ENCODE results near the gene RHBDL2.
"Not testable (repeated sequence)": the region's sequence is repeated elsewhere in the genome, so short reads cannot be mapped to it uniquely, and the experiment has no call there.

The RHBDL2 gene

DNA sequence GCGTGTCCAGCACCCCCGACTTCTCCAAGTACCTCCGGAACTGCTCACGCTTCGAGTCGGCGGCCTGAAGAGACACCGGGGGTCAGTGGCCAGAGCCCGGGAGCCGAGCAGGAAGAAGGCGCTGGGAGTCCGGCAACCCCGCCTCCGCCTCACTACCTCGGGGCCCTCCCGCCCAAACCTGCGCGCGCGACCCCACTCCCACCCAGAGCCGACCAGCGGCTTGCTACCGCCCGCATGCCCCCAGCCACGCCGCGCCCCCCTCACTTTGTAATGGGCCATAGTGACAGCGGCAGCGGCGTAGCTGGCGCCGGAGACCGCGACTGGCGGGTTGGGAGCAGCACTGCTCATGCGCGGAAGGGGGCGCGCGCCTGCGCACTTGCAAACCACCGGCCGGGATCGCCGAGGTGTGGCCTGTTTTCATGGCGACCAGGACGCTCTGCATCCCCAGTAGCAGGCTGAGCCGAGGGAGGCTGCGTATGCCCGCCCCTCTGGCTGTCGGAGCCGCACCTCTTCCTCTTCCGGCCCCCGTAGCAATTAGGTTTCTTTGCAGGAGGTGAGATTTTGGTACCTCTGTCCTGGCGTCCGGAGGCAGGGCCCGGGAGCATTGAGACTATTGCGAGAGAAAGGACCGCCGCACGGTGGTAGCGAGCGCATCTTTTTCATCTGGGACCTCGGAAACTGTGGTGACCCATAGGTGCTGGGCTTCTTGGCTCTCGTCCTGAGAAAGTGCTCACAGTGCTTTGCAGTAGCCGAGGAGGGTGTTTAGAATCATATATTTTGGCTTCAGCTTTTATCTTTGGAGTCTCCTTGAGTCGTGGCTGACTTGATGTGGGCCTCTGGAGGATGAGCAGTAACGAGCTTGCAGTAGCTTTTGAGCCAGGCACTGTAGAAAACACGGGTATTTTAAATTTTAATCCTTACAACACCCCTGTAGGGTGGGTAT is 68.3 kb downstream of the RHBDL2 start, which contains the start of gene MYCBP:
Gene MYCBP, minus strand, starts transcription at position 322 of the 943 bp plus-strand sequence. Its CDS starts 43 bp downstream, at position 279.
- peak; percentile 98 for DNase-seq

GRCh38 chr1:38872401-38873026 is 69.1 kb downstream of the RHBDL2 start:
- DNase-seq, result peak; percentile 27

DNA sequence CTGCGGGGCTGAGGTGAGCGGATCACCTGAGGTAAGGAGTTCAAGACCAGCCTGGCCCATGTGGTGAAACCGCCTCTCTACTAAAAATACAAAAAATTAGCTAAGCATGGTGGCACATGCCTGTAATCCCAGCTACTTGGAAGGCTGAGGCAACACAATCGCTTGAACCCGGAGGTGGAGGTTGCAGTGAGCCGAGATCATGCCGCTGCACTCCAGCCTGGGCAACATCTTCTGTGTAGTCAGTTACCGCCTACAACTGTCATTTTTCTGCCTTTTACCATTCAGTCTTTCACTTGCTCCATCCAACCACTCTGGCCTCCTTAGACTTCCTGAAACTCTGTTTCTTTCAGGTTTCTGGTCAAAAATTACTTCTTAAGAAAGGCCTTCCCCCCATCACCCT is 70.6 kb downstream of the RHBDL2 start:
- DNase-seq, result no peak

GRCh38 chr1:38867208-38867607 is 74.4 kb downstream of the RHBDL2 start:
- no peak for DNase-seq

DNA sequence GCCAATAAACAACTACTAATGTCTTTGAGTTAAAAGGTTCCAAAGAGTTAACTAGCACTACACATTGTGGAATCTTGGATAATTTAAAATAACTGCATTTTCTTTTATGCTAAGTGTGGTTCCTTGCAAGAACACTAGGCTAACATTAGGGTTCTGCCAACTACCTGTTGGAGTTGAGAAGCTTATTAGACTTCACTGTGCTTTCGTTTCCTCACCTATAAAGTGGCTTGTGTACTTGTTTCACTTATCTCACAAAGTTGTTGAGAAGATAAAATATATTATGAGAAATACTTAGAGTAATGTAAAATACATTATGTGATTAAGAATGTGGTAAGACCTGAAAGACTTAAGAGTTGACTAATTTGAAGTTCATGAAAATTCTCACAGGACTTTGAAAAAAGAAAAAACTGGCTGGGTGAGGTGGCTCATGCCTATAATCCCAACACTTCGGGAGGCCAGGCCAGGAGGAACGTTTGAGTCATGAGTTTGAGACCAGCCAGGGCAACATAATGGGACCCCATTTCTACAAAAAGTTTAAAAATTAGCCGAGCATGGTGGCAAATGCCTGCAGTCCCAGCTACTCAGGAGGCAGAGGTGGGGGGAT is 76.4 kb downstream of the RHBDL2 start:
- DNase-seq, result no peak

DNA sequence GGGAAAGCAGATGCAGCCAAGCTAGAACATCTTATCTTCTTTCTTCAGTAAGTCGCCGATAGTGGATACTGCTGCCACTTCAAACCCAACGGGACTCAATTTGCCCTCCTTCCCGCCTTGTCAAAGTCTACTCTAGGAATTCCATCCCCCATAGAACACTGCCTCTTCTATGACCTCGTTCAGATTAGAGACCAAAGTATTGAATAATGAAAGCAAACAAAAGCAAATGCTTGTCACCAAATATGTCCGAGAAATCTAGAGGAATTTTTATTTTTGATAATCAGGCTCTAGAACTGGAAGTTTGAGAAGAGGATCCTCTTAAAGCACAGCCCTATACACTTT is 81.2 kb downstream of the RHBDL2 start:
- DNase-seq, result no peak

DNA sequence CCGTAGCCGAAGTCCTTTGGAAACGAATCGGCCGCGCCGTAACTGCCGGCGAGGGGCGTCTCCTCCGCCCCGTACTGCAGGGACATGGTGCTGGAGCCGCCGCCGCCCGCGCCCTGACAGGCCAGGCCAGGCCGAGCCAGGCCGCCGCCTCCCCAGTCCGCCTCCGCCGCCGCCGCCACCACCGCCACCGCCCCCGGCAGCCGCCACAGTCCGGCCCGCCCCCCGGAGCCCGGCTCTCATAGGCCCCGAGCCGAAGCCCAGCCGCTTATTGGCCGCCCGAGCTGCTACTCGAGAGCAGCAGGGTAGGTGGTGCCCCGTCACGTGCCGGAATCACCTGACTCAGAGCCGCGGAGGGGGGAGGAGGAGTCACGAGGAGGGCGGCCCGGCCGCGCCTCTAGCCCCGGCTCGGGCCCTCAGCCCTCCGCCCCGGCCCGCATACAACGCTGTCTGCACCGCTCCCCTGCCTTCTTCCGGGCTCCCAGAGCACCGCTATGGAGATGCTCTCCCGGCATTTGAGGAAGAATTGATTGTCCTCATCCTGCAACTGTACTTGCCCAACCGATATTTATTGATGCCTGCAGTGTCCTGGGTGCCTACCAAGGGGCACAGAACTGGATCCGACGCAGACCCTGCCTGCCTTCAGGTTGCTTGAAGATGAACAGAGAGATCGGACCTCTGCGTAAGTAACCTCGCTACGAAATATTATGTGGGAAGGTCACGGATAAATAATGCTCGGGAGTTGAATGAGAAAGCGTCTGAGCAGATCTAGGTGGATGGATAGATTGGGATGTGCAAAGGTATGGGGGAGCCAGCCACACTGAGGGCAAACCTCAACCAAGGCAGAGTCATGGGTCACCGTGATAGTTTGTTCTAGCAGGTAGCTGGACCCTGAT is 81.8 kb downstream of the RHBDL2 start, which contains the start of gene RRAGC:
Gene RRAGC, minus strand, starts transcription at position 212 of the 893 bp plus-strand sequence. Its CDS starts 126 bp downstream, at position 86.
- peak; percentile 98 for DNase-seq

- DNase-seq, result peak; percentile 40
Measured at GRCh38 chr1:38858833-38859560, 82.6 kb downstream of the RHBDL2 start.

GRCh38 chr1:38852780-38853179 is 88.8 kb downstream of the RHBDL2 start:
- DNase-seq, result no peak

DNA sequence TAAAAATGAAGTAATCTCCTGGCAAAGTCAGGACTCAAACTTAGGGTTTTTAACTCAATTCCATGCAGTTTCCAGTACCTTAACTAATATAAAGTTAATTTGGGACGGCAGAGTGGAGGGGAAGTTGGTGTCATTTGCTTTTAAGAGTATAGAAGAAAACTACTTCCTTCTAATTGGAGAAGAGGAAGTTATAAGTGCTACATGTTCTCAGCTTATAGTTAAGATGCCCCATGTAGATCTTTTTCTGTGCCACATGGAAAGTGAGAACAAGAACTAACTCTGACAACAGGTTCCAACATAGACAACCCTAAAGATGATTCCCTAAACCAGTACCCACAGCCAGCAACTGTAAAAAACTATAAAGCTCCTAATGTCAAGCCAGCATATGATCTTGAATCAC is 93.6 kb downstream of the RHBDL2 start:
- no peak for DNase-seq

- no peak for DNase-seq
Measured at GRCh38 chr1:38846210-38846609, 95.4 kb downstream of the RHBDL2 start.

- DNase-seq, result not testable (repeated sequence)
Measured at GRCh38 chr1:38845088-38845487, 96.5 kb downstream of the RHBDL2 start.

DNA sequence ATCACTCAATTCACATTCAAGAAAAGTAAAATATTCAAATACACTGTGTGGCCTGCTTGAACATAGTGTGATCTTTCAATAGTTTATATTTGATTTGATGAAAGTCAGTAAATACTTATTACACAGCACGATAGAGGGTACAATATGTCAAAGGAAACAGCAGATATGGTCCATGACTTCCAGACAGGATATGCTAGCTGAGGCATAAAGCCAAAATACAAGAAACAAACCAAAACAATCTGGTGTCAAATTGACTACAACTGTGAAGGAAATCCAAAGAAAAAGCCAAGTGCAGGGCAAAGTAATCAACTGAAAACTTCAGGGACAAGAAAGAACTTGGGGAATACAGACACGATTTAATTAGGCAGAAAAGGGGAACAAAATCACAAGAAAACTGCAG is 101.3 kb downstream of the RHBDL2 start:
- DNase-seq, result no peak

- no peak for DNase-seq
Measured at GRCh38 chr1:38839363-38839762, 102.3 kb downstream of the RHBDL2 start.

DNA sequence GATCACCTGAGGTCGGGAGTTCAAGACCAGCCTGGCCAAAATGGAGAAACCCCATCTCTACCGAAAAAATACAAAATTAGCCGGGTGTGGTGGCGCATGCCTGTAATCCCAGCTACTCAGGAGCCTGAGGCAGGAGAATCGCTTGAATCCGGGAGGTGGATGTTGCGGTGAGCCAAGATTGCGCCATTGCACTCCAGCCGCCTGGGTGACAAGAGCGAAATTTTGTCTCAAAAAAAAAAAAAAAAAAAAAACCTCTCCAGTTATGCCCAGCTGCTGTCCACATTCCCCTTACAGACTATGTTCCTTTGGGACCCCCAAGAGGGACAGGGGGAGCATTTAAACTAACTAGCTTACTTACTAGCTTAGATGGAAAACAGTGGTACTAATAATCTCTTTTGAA is 105.3 kb downstream of the RHBDL2 start:
- not testable (repeated sequence) for DNase-seq

All from CD4-positive, alpha-beta T cell treated with Interleukin-17A for 1 hour (primary cell).